HK-2 (cell line): ENCODE results near the gene PAX6.

Source experiments
- DNase-seq: peaks from one replicate; pipeline ENCODE4 v3.0.0-alpha.2; 2018; ENCODE audit not compliant: unreplicated experiment

Gene PAX6

GRCh38 chr11:31822175-31822926, 11.2 kb upstream of the PAX6 start:
- no peak for DNase-seq

GRCh38 chr11:31821766-31822165, 10.6 kb upstream of the PAX6 start:
- no peak for DNase-seq

GRCh38 chr11:31821235-31821764, 10.2 kb upstream of the PAX6 start:
- DNase-seq: no peak

- no peak for DNase-seq
Measured at GRCh38 chr11:31820438-31820818, 9.3 kb upstream of the PAX6 start.

GRCh38 chr11:31819621-31820437, 8.7 kb upstream of the PAX6 start:
- DNase-seq: no peak

GRCh38 chr11:31818874-31819331, 7.8 kb upstream of the PAX6 start:
- DNase-seq: no peak

GRCh38 chr11:31818425-31818755, 7.3 kb upstream of the PAX6 start:
- no peak for DNase-seq

- DNase-seq: peak; percentile 4
Measured at GRCh38 chr11:31817621-31818424, 6.7 kb upstream of the PAX6 start.

- peak; percentile 28 for DNase-seq
Measured at GRCh38 chr11:31817054-31817620, 6.0 kb upstream of the PAX6 start.

- DNase-seq: peak; percentile 16
Measured at GRCh38 chr11:31816468-31817053, 5.4 kb upstream of the PAX6 start.

GRCh38 chr11:31815711-31816467, 4.8 kb upstream of the PAX6 start:
- DNase-seq: peak; percentile 25

GRCh38 chr11:31814176-31814868, 3.2 kb upstream of the PAX6 start:
- peak; percentile 47 for DNase-seq

GRCh38 chr11:31813391-31814175, 2.5 kb upstream of the PAX6 start:
- peak; percentile 30 for DNase-seq

GRCh38 chr11:31812383-31813381, 1.6 kb upstream of the PAX6 start:
- DNase-seq: peak; percentile 54

- DNase-seq: peak; percentile 39
Measured at GRCh38 chr11:31809857-31810778, 1.0 kb downstream of the PAX6 start.

- no peak for DNase-seq
Measured at GRCh38 chr11:31809541-31809856, 1.6 kb downstream of the PAX6 start.
